ENCODE results near the gene ELP6. TPM values are rescaled to one million over a fixed set of nuclear protein-coding genes. Genes with fewer than 3 reads are reported as not detected.

Gene ELP6
- total RNA-seq, 1 donor from 2014 or later: 27.0 TPM

GRCh38 chr3:47504113-47504512 lies 9.4 kb downstream of the ELP6 start:
- DNase-seq (ENCODE audit: low spot score in 2 of 2): no peak
- Histone ChIP-seq H3K4me3 (no peak overlapping the region), H3K27ac (no peak overlapping the region), H3K27me3 (no peaks in the 10 kb centered on the region), H3K36me3 (peaks cover 33 to 50% of the 10 kb centered on the region in 2 donors), H3K9me3 (no peaks in the 10 kb centered on the region), H3K4me1 (no peaks in the 10 kb centered on the region)
- no peak for TF ChIP-seq CTCF (IDR thresholded peaks at IDR 0.05)
- intact Hi-C loops (cut with DNase I): no loop called here

GRCh38 chr3:47503033-47503432 lies 10.5 kb downstream of the ELP6 start:
- Histone ChIP-seq H3K9me3 (no peaks in the 10 kb centered on the region), H3K27ac (no peak overlapping the region), H3K27me3 (no peaks in the 10 kb centered on the region), H3K4me1 (no peaks in the 10 kb centered on the region), H3K36me3 (peaks cover 41 to 56% of the 10 kb centered on the region in 2 donors), H3K4me3 (no peak overlapping the region)
- no peak for TF ChIP-seq CTCF (IDR thresholded peaks at IDR 0.05)
- intact Hi-C loops (cut with DNase I): no loop called here
- no peak for DNase-seq (ENCODE audit: low spot score in 2 of 2)

- H3K9me3 ChIP-seq: no peaks in the 10 kb centered on the region
- H3K4me1 ChIP-seq: no peaks in the 10 kb centered on the region
- no peak overlapping the region for H3K4me3 ChIP-seq
- H3K27me3 ChIP-seq: no peaks in the 10 kb centered on the region
- H3K27ac ChIP-seq: no peak overlapping the region
- H3K36me3 ChIP-seq: peaks cover 39 to 42% of the 10 kb centered on the region in 2 donors
- intact Hi-C loops (cut with DNase I): no loop called here
- no peak for DNase-seq (ENCODE audit: low spot score in 2 of 2)
- no peak for TF ChIP-seq CTCF (IDR thresholded peaks at IDR 0.05)
Measured at GRCh38 chr3:47496892-47497291, 16.6 kb downstream of the ELP6 start.

- TF ChIP-seq CTCF (IDR thresholded peaks at IDR 0.05): no peak
- H3K4me3 ChIP-seq: no peak overlapping the region
- peaks cover 32% of the 10 kb centered on the region in 2 donors for H3K36me3 ChIP-seq
- no peaks in the 10 kb centered on the region for H3K4me1 ChIP-seq
- no peak for DNase-seq (ENCODE audit: low spot score in 2 of 2)
- intact Hi-C loops (cut with DNase I): no loop called here
- no peaks in the 10 kb centered on the region for H3K27me3 ChIP-seq
- no peaks in the 10 kb centered on the region for H3K9me3 ChIP-seq
- no peak overlapping the region for H3K27ac ChIP-seq
Measured at GRCh38 chr3:47495886-47496285, 17.6 kb downstream of the ELP6 start.

- no peak for DNase-seq (ENCODE audit: low spot score in 2 of 2)
- H3K9me3 ChIP-seq: no peaks in the 10 kb centered on the region
- intact Hi-C loops (cut with DNase I): no loop called here
- no peaks in the 10 kb centered on the region for H3K27me3 ChIP-seq
- H3K27ac ChIP-seq: no peak overlapping the region
- peaks cover 29 to 32% of the 10 kb centered on the region in 2 donors for H3K36me3 ChIP-seq
- no peak overlapping the region for H3K4me3 ChIP-seq
- TF ChIP-seq CTCF (IDR thresholded peaks at IDR 0.05): no peak
- H3K4me1 ChIP-seq: no peaks in the 10 kb centered on the region
Measured at GRCh38 chr3:47495111-47495510, 18.4 kb downstream of the ELP6 start.

GRCh38 chr3:47491777-47492176 lies 21.7 kb downstream of the ELP6 start:
- no peak overlapping the region for H3K4me3 ChIP-seq
- H3K36me3 ChIP-seq: peaks cover 13 to 14% of the 10 kb centered on the region in 2 donors
- intact Hi-C loops (cut with DNase I): no loop called here
- H3K4me1 ChIP-seq: no peaks in the 10 kb centered on the region
- no peak for TF ChIP-seq CTCF (IDR thresholded peaks at IDR 0.05)
- H3K27me3 ChIP-seq: no peaks in the 10 kb centered on the region
- no peak overlapping the region for H3K27ac ChIP-seq
- no peak for DNase-seq (ENCODE audit: low spot score in 2 of 2)
- H3K9me3 ChIP-seq: no peaks in the 10 kb centered on the region
